T-helper 1 cell treated with Interleukin-12 subunit alpha and Interleukin-12 subunit beta and Interleukin-4 antibody, amounts not matched to agents 30 μg/mL and 1 μg/mL, for 36 hours (primary cell): ENCODE measurements around the gene MFNG.
A peak's percentile ranks its signal among the peaks of the same experiment; 100 is the strongest.

Experiments used
- H3K27ac Mint-ChIP-seq: one replicate; pipeline ENCODE4 v1.8.0; 2021; ENCODE audit warnings: mild to moderate bottlenecking, mixed read lengths
- H3K27me3 Mint-ChIP-seq: one replicate; pipeline ENCODE4 v1.8.0; 2021; ENCODE audit warnings: low read depth, mixed read lengths
- H3K36me3 Mint-ChIP-seq: one replicate; pipeline ENCODE4 v1.8.0; 2021; ENCODE audit warnings: low read depth, mixed read lengths
- H3K4me1 Mint-ChIP-seq: one replicate; pipeline ENCODE4 v1.8.0; 2021; ENCODE audit warnings: low read depth, mixed read lengths
- H3K4me3 Mint-ChIP-seq: one replicate; pipeline ENCODE4 v1.8.0; 2021; ENCODE audit warnings: mild to moderate bottlenecking, moderate library complexity, mixed read lengths
- H3K9me3 Mint-ChIP-seq: one replicate; pipeline ENCODE4 v1.8.0; 2021; ENCODE audit warnings: mixed read lengths

The MFNG gene

DNA sequence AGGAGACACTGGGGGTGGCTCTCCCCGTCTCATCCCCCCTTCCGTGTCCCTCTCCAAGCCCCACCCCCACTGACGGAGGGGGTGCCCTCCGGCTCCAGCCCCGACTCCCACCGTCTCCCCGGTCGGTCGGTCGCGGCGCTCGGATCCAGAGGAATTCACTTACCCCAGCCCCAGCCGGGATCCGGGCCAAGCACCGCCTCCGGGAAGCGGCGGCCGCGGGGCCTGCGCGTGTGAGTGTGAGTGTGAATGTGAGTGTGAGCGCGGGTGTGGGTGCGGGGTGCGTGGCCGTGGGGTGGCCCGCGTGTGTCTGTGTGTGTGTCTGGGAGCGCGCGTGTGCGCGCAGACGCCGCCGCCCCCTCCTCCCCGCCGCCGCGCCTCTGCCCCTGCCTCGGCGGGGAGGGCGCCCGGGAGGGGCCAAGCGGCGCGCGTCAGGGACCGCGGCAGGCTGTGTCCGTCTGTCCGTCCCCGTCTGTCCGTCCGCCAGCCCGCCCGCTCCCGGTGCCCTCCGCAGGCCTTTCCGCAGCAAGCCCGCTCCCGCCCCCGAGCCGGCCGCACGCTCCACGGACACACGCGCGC lies 59.0 kb downstream of the MFNG start, which contains the start of gene ELFN2:
TSS of gene ELFN2 (minus strand) at position 345 of the 576 bp plus-strand sequence. CDS start 51,945 bp downstream, outside the sequence.
- H3K4me3 Mint-ChIP-seq = no peak within 1 kb of the TSS
- H3K4me1 Mint-ChIP-seq = peaks cover 12% of the 10 kb centered on the region
- no peak within 1 kb of the TSS for H3K27ac Mint-ChIP-seq
- no peaks in the 10 kb centered on the region for H3K9me3 Mint-ChIP-seq
- no peaks in the 10 kb centered on the region for H3K36me3 Mint-ChIP-seq
- peaks cover 62% of the 10 kb centered on the region for H3K27me3 Mint-ChIP-seq

DNA sequence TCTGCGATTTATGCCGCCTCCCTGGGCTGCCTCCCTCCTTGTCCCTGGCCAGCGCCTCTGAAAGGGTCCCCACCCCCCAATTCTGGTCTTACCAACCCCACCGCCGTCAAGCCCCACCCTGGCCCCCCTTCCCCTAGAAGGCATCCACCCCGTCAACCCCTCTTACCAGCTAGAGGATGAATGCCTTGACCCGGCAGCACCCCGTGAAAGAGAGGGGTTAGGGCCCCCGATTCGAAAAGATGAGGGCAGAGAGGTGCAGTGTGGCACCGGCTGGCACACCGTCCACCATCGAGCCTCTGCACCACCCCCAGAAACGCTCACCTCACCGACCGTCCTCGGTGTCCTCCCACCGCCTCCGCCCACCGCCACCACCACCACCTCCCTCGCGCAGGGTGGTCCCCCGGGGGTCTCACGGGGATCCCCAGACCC lies 59.5 kb downstream of the MFNG start:
- Mint-ChIP-seq H3K27ac (no peak overlapping the region), H3K4me3 (no peak overlapping the region), H3K9me3 (no peaks in the 10 kb centered on the region), H3K27me3 (peaks cover 67% of the 10 kb centered on the region), H3K4me1 (peaks cover 7% of the 10 kb centered on the region), H3K36me3 (no peaks in the 10 kb centered on the region)

DNA sequence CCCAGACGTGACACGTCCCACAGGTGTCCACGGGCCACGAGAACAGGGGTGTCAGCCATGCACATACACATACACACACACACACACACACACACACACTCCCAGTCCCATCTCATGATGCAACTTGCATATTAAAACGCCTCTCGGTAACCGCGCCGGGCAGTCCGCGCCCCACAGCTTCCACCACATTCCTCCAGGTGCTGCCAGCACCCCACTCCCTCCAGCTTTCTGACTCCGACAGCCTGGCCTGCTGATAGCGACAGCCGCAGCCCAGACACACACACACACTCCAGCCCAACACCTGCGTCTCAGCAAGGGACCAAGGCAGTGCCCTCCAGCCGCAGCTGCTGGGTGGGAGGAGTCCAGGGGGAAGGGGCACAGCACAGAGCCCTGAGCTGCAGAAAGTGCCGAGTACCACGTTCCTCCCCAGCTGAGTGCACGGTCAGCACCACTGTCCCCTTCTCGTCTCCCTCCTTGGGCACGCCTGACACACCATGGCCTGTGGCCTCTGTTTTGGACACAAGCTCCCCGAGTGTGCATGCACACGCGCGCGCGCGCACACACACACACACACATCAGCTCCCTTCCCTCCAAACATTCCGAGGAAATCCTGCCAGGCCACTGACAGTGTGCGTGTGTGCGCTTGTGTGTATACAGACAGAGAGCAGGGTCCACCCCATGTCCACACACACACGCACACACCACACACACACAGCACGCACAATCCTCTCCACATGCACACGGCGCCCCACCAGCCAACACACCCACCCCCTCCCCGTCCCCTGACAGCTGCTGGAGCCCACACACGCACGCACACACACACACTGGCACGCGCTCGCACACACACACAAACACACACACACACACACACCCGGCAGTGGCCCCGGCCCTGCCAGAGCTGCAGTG lies 60.1 kb downstream of the MFNG start:
- peaks cover 5% of the 10 kb centered on the region for H3K4me1 Mint-ChIP-seq
- H3K4me3 Mint-ChIP-seq = no peak overlapping the region

DNA sequence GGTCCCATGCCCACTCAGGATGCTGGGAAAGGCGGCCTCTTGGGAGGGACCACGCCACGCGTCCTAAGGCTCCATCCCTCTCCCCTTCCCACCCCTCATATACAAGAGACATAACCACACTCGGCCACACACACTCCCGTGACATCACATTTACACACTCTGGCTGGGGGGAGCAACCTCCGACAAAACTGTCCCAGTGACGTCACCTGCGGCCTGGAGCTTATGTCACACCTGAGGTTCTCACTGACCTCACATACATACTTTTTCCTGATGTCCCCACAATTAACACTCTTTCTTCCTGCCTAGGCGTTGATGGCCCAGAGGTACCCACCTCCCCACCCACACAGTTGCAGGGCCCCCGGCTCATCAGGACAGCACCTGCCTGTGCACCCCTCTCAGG lies 60.8 kb downstream of the MFNG start:
- peaks cover 75% of the 10 kb centered on the region for H3K27me3 Mint-ChIP-seq
- no peak overlapping the region for H3K27ac Mint-ChIP-seq
- H3K4me3 Mint-ChIP-seq = no peak overlapping the region
- no peaks in the 10 kb centered on the region for H3K36me3 Mint-ChIP-seq
- no peaks in the 10 kb centered on the region for H3K9me3 Mint-ChIP-seq
- peaks cover 4% of the 10 kb centered on the region for H3K4me1 Mint-ChIP-seq

More for the DNA sequence above, 60.1 kb downstream of the MFNG start:
- no peaks in the 10 kb centered on the region for H3K9me3 Mint-ChIP-seq
- no peak overlapping the region for H3K27ac Mint-ChIP-seq
- H3K27me3 Mint-ChIP-seq = peaks cover 74% of the 10 kb centered on the region
- H3K36me3 Mint-ChIP-seq = no peaks in the 10 kb centered on the region

DNA sequence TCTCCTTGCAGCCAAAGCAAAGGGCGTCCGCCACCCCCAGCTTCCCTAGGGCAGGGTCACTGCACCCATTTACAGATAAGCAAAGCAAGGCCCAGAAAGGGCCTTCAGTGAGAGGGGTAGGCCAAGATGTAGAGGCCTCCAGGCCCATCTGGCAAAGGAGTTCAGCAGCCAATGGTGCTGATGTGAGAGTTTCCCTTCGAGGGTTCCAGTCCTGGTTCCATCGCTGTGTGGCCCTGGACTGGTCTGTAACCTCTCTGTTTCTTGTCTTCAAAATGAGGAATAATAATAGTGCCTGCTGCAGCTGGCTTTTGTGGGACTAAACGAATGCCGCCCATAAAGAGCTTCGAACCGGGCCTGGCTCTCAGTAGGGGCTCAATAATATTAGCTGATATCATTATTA lies 62.9 kb downstream of the MFNG start:
- H3K9me3 Mint-ChIP-seq = no peaks in the 10 kb centered on the region
- no peaks in the 10 kb centered on the region for H3K36me3 Mint-ChIP-seq
- H3K4me1 Mint-ChIP-seq = peaks cover 12% of the 10 kb centered on the region
- H3K27ac Mint-ChIP-seq = no peak overlapping the region
- peaks cover 77% of the 10 kb centered on the region for H3K27me3 Mint-ChIP-seq
- no peak overlapping the region for H3K4me3 Mint-ChIP-seq

DNA sequence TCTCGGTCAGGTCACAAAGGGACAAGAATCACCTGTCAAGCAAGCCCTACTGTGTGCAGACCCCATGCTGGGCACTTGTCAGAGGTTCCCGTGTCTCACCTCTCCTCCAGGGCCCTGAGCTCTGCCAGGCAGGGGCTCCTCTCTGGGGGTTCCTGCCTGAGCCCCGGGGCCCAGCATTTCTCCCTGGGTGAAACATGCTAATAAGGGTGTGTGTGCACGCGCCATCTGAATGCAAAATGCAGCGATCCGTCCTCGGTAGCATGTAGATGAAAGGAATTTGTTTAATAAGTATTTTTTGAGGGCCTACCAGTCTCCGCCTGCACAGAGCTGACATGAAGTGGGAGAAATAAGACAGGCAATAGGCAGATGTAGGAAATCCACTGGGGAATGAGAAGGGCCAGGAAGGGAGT lies 64.7 kb downstream of the MFNG start:
- Mint-ChIP-seq H3K36me3 (no peaks in the 10 kb centered on the region), H3K27ac (no peak overlapping the region), H3K27me3 (peaks cover 80% of the 10 kb centered on the region), H3K4me3 (no peak overlapping the region), H3K9me3 (no peaks in the 10 kb centered on the region), H3K4me1 (peaks cover 21% of the 10 kb centered on the region)

DNA sequence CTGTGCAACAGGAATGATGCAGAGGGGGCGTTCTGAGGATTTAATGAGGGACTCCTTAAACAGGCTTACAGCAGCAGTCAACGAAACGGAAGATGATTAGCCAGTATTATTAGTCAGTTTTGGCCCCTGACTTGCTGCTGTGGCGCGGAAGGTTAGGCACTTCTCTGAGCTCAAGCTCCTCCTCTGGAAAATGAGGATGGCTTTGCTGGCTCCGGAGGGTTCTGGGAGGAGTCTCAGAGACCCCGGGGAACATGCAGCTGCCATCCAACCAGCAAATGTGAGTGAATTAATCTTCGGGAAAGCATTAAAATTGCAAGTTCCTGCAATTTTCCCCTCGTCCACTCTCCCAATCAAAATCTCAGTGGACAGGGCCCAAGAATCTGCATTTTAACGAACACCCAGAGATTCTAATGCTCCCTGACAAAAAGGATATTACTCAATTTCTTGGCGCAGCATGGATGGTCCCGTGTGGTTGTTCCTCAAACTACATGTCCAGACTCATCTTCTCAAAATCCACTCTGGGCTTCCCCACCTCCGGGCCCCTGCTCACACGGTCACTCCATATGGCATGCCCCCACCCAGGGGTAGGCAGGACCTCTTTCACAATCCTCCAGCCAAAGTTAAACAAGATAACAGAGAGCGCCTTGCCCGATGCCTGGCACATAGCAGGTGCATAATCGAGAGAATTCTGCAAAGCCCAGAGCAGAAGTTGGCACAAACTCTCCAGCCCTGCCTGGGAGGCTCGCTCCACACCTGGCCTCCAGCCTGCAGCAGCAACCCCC lies 65.3 kb downstream of the MFNG start:
- Mint-ChIP-seq H3K9me3 (no peaks in the 10 kb centered on the region), H3K27ac (no peak overlapping the region), H3K36me3 (no peaks in the 10 kb centered on the region), H3K4me1 (peaks cover 27% of the 10 kb centered on the region), H3K4me3 (peak overlapping the region; percentile 84), H3K27me3 (peaks cover 80% of the 10 kb centered on the region)

DNA sequence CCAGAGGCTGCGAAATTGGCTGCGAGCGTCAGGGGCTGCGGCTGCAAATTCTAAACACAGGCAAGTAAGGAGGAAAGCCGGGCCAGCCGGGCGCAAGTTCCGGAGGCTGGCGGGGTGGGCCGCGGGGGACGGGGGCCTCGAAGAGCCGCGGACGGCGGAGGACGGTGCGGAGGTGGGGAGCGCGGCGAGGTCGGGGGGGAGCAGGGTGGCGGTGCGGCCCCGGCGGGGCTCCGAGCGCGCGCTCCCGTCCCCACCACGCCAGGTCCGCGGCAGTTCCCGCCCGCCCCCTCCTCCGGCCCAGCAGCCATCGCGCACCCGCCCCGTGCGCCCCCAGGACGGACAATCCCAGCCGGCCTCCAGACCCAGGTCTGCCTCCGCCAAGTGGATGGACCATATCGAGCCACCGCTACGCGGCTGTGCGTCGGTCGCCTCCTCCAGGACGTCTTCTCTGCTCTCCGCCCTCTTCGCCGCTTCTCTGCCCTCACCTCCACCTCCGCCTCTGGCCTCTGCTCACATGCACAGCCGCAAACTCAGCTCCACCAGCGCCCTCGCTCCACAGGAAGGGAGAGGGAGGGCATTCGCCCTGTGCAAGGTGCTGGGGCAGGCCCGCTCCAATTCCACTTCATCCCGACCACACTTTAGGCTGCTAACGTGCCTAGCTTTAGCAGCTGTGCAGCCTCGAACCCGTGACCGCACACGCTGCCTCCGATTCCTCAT lies 66.1 kb downstream of the MFNG start:
- Mint-ChIP-seq H3K36me3 (no peaks in the 10 kb centered on the region), H3K4me1 (peaks cover 25% of the 10 kb centered on the region), H3K4me3 (peak overlapping the region; percentile 84), H3K9me3 (no peaks in the 10 kb centered on the region), H3K27ac (no peak overlapping the region), H3K27me3 (peaks cover 73% of the 10 kb centered on the region)

DNA sequence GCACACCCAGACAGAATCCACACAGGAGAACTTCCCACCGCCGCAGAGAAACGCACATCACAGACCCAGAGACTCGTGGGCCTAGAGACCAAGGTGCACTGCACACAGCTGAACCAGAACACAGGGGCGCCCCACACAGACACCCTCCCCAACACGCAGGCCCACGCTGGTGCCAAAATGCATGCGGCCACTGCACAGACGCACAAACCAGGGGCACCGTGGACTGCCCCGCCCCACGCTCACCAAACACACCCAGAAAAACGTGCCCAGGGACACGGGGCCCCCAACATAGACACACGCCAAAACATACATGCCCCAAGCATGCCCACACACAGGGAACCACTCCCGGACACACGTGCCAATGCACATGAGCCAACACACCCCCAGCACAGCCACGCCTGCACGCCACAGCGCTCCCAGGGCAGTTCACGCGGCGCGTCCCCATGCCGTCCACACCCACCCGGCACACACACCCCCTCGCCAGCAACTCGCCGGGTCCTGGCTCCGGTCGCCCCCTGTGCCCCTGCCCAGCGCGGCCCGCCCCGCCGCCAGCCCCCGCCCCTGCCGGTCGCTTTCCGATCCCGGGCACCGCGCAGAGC lies 66.7 kb downstream of the MFNG start:
- no peaks in the 10 kb centered on the region for H3K36me3 Mint-ChIP-seq
- peaks cover 25% of the 10 kb centered on the region for H3K4me1 Mint-ChIP-seq
- peaks cover 70% of the 10 kb centered on the region for H3K27me3 Mint-ChIP-seq
- no peak overlapping the region for H3K27ac Mint-ChIP-seq
- peak overlapping the region; percentile 50 for H3K4me3 Mint-ChIP-seq
- no peaks in the 10 kb centered on the region for H3K9me3 Mint-ChIP-seq
